HepG2 (cell line): ENCODE data around the gene GALNT5. TPM values are rescaled to one million over a fixed set of nuclear protein-coding genes. Genes with fewer than 3 reads are reported as not detected.

ENCODE experiments used
- polyA plus RNA-seq, 8 experiments: library from polyadenylated mRNA; depleted of rRNA in 3 of 8; stranded (reverse) in 7 of 8; unstranded in 1 of 8; fragments of >200 nt; fragmentation: Illumina TruSeq in 4 of 8; extraction: Trizol in 4 of 8; gene quantifications; 2 replicates each; pipeline versions ENCODE4 v1.2.1 to v1.2.3, GENCODE V29; 2011 to 2016; ENCODE audit warnings: low read depth in 4 of 8, missing spikeins in 1 of 8, mixed read lengths in 1 of 8; ENCODE audit not compliant: insufficient read depth in 1 of 8
- total RNA-seq, 5 experiments: library from RNA; depleted of rRNA; stranded (reverse); fragments of >200 nt; fragmentation: Illumina TruSeq; extraction: Trizol; gene quantifications; 2 replicates each; pipeline ENCODE4 v1.2.3, GENCODE V29; 2016; ENCODE audit warnings: low read depth in 1 of 5
- TF ChIP-seq, protein P1 (sequence below): sonication (generic); formaldehyde crosslinking; IDR thresholded peaks from 2 replicates; pipeline ENCODE4 v1.4.0; 2020; ENCODE audit warnings: missing genetic modification reagents; ENCODE audit errors: not compliant biosample characterization
- TF ChIP-seq, protein P2 (sequence below): sonication (generic); formaldehyde crosslinking; IDR thresholded peaks from 2 replicates; pipeline ENCODE4 v1.8.1; 2022; ENCODE audit warnings: low read depth, mild to moderate bottlenecking, missing genetic modification reagents
- TF ChIP-seq, protein P3 (sequence below): sonication (generic); formaldehyde crosslinking; IDR thresholded peaks from 2 replicates; pipeline ENCODE4 v1.5.0; 2020; ENCODE audit warnings: missing genetic modification reagents
- TF ChIP-seq, protein P4 (sequence below): sonication (generic); formaldehyde crosslinking; IDR thresholded peaks from 2 replicates; pipeline ENCODE4 v1.4.0; 2020; ENCODE audit warnings: missing genetic modification reagents, borderline replicate concordance

GALNT5 gene
- total and polyA plus RNA-seq, 2 of the 13 experiments (the other 11 are each of a cell fraction or from before 2014, with no cell fraction given) = not detected

DNA sequence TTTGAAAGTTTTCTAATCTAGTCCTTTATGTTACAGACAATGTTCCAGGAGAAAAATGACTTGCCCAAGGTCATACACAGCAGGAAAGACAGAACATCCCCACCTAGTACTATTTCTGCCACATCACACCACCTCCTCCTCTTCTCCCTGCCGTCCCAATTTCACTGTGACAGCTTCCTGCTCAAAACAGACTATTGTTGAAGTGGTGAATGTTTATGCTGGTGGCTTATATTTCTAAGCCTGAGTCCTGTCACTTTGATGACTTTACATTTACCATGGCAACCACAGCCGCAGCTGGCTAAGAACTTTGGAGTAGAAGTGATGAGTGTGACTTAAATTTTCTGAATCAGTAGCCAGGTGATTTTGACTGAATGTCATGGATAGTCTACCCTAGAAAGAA, 10.0 kb downstream of the GALNT5 start (continued):
- TF ChIP-seq, protein P1, sequence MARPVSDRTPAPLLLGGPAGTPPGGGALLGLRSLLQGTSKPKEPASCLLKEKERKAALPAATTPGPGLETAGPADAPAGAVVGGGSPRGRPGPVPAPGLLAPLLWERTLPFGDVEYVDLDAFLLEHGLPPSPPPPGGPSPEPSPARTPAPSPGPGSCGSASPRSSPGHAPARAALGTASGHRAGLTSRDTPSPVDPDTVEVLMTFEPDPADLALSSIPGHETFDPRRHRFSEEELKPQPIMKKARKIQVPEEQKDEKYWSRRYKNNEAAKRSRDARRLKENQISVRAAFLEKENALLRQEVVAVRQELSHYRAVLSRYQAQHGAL (CRISPR knock-in tag) = no peak
- TF ChIP-seq, protein P2, sequence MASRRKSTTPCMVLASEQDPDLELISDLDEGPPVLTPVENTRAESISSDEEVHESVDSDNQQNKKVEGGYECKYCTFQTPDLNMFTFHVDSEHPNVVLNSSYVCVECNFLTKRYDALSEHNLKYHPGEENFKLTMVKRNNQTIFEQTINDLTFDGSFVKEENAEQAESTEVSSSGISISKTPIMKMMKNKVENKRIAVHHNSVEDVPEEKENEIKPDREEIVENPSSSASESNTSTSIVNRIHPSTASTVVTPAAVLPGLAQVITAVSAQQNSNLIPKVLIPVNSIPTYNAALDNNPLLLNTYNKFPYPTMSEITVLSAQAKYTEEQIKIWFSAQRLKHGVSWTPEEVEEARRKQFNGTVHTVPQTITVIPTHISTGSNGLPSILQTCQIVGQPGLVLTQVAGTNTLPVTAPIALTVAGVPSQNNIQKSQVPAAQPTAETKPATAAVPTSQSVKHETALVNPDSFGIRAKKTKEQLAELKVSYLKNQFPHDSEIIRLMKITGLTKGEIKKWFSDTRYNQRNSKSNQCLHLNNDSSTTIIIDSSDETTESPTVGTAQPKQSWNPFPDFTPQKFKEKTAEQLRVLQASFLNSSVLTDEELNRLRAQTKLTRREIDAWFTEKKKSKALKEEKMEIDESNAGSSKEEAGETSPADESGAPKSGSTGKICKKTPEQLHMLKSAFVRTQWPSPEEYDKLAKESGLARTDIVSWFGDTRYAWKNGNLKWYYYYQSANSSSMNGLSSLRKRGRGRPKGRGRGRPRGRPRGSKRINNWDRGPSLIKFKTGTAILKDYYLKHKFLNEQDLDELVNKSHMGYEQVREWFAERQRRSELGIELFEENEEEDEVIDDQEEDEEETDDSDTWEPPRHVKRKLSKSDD (CRISPR knock-in tag) = no peak
- TF ChIP-seq, protein P3, sequence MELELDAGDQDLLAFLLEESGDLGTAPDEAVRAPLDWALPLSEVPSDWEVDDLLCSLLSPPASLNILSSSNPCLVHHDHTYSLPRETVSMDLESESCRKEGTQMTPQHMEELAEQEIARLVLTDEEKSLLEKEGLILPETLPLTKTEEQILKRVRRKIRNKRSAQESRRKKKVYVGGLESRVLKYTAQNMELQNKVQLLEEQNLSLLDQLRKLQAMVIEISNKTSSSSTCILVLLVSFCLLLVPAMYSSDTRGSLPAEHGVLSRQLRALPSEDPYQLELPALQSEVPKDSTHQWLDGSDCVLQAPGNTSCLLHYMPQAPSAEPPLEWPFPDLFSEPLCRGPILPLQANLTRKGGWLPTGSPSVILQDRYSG (CRISPR knock-in tag) = no peak
- TF ChIP-seq, protein P4, sequence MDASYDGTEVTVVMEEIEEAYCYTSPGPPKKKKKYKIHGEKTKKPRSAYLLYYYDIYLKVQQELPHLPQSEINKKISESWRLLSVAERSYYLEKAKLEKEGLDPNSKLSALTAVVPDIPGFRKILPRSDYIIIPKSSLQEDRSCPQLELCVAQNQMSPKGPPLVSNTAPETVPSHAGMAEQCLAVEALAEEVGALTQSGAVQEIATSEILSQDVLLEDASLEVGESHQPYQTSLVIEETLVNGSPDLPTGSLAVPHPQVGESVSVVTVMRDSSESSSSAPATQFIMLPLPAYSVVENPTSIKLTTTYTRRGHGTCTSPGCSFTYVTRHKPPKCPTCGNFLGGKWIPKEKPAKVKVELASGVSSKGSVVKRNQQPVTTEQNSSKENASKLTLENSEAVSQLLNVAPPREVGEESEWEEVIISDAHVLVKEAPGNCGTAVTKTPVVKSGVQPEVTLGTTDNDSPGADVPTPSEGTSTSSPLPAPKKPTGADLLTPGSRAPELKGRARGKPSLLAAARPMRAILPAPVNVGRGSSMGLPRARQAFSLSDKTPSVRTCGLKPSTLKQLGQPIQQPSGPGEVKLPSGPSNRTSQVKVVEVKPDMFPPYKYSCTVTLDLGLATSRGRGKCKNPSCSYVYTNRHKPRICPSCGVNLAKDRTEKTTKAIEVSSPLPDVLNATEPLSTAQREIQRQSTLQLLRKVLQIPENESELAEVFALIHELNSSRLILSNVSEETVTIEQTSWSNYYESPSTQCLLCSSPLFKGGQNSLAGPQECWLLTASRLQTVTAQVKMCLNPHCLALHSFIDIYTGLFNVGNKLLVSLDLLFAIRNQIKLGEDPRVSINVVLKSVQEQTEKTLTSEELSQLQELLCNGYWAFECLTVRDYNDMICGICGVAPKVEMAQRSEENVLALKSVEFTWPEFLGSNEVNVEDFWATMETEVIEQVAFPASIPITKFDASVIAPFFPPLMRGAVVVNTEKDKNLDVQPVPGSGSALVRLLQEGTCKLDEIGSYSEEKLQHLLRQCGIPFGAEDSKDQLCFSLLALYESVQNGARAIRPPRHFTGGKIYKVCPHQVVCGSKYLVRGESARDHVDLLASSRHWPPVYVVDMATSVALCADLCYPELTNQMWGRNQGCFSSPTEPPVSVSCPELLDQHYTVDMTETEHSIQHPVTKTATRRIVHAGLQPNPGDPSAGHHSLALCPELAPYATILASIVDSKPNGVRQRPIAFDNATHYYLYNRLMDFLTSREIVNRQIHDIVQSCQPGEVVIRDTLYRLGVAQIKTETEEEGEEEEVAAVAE = no peak
